VCaP (cell line): ENCODE results near the gene SAP30L.

Experiments used
- H3K27ac ChIP-seq: fragments of 450-650 bp; 2 replicates; pipeline ENCODE4 v1.5.1; 2017
- CTCF ChIP-seq: fragments of 450-650 bp; conservative IDR thresholded peaks from 2 replicates; pipeline ENCODE4 v1.5.1; 2017; ENCODE audit warnings: mild to moderate bottlenecking, moderate library complexity

Gene SAP30L

GRCh38 chr5:154472871-154473580 lies 27.2 kb downstream of the SAP30L start:
- no peak overlapping the region for H3K27ac ChIP-seq
- TF ChIP-seq CTCF = no peak

DNA sequence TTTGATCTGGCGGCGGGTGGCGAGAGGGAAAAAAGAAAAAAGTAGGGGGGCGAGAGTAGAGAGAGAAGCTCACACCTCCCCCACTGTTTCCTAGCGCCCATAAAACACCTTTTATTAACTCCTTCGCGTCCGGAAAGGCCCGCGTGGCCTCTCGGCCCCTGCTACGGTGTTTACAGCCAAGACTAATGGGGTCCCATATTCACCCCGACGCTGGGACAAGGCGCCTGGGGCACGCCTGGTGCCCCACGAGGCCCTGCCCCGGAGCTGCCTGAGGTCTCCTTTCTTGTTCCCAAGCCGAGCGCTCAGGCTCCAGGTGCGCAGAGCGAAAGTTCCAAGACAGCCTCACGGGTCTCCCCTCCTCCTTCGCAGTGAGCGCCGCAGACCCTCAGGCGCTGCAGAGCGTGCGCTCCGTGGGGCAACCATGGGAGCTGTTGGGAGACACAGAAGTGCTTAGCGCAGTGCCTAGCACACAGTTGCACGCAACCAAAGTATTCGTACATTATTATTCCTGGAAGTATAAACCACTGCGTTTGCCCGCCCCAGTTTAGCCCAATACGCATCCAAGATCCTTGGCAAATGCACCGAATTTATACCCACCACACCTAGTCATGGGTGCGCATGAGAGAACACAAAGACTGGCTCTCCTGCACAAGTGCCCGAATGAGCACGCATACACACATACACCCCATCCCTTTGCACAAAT lies 27.9 kb downstream of the SAP30L start:
- no peak for TF ChIP-seq CTCF
- no peak overlapping the region for H3K27ac ChIP-seq

DNA sequence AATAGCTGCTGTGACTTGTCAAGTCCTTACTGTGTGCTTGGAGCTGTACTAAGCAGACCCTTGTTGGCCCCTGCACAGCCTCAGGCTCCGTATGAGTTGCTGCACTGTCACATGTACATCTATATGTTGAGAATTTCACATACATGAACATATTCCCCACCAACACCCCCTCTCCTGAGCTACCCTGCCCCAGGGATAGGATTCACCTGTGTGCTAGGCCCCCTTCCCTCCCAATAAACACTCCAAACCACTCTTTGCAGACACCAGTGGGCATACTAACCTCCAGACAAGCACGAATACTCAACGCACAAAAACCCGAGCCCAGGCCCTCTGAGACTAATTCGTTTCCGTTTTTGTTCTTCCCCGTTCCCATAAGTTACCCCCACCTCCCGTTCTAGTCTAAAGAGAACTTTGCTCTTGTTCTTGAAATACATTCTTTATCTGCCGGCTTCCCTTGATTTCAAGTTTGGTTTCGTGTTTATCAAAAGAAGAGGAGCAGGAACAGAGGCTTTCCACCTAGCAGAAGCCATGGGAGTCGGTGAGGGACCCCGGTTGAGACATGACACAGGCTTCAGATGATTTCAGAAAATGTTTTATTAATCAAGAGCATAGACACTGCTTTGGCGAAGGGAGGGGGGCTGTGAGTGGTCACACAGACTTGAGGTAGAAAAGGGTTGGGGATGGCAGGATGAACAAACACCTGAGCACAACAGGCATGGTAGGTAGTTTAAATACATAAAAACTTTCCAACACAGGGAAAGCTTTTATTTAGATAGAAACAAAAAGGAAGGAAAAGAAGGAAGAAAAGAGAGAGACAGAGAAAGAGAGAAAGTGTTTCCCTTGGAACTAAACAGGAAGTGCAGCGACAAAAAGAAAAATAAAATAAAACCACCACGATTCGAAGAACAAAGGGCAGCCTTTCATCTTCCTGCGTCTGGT lies 28.9 kb downstream of the SAP30L start:
- no peak overlapping the region for H3K27ac ChIP-seq
- no peak for TF ChIP-seq CTCF

GRCh38 chr5:154475591-154476353 lies 30.0 kb downstream of the SAP30L start:
- H3K27ac ChIP-seq = no peak overlapping the region
- TF ChIP-seq CTCF = no peak

- TF ChIP-seq CTCF = no peak
- no peak overlapping the region for H3K27ac ChIP-seq
These were observed 30.8 kb downstream of the SAP30L start for GRCh38 chr5:154476354-154477205.

GRCh38 chr5:154477382-154478223 lies 31.8 kb downstream of the SAP30L start:
- H3K27ac ChIP-seq = no peak overlapping the region
- no peak for TF ChIP-seq CTCF
